AG09309 (cell line): ENCODE measurements around the gene HMGB3.

Experiments
- DNase-seq: peaks from one replicate; pipeline ENCODE4 v3.0.0-alpha.2; 2010; ENCODE audit warnings: low read depth
- H3K4me3 ChIP-seq: 2 replicates; pipeline ENCODE4 v1.5.1; 2011; ENCODE audit warnings: mild to moderate bottlenecking, low read depth, low read length, moderate library complexity; ENCODE audit not compliant: control insufficient read depth
- TF ChIP-seq, protein P1 (sequence below): IDR thresholded peaks from 2 replicates; pipeline ENCODE4 v1.5.1; 2011; ENCODE audit warnings: mild to moderate bottlenecking, low read depth, low read length, inconsistent platforms; ENCODE audit not compliant: insufficient read depth, control insufficient read depth; ENCODE audit errors: missing control alignments

Gene HMGB3

DNA sequence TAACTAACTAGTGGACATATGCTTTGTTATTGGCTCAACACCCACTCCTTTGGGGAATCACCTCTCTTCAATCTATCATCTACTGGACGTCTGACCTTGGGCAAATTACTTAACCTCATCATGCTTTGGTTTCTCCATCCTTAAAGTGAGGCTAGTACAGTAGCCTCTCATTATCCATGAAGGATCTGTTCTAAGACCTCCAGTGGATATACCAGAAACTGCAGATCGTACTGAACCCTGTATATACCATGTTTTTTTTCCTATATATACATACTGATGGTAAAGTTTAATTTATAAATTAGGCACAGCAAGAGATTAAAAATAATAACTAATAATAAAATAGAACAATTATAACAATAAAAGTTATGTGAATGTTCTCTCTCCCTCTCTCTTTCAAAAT, 56.2 kb downstream of the HMGB3 start:
- DNase-seq = no peak
- no peak overlapping the region for H3K4me3 ChIP-seq
- TF ChIP-seq, protein P1, sequence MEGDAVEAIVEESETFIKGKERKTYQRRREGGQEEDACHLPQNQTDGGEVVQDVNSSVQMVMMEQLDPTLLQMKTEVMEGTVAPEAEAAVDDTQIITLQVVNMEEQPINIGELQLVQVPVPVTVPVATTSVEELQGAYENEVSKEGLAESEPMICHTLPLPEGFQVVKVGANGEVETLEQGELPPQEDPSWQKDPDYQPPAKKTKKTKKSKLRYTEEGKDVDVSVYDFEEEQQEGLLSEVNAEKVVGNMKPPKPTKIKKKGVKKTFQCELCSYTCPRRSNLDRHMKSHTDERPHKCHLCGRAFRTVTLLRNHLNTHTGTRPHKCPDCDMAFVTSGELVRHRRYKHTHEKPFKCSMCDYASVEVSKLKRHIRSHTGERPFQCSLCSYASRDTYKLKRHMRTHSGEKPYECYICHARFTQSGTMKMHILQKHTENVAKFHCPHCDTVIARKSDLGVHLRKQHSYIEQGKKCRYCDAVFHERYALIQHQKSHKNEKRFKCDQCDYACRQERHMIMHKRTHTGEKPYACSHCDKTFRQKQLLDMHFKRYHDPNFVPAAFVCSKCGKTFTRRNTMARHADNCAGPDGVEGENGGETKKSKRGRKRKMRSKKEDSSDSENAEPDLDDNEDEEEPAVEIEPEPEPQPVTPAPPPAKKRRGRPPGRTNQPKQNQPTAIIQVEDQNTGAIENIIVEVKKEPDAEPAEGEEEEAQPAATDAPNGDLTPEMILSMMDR = no peak
